Sigmoid colon (tissue), 4 donors: ENCODE measurements around the gene ARRB2.

Source experiments
- EP300 ChIP-seq, 4 donors: sonication (generic); formaldehyde crosslinking; IDR thresholded peaks; one replicate each; pipeline ENCODE4 v1.6.1; 2017; ENCODE audit warnings: antibody characterized with exemption in 4 of 4
- POLR2A ChIP-seq, 2 donors: fragments of 450-650 bp; IDR thresholded peaks; one replicate each; pipeline ENCODE4 v1.6.1; 2016; ENCODE audit warnings: antibody characterized with exemption in 2 of 2, mild to moderate bottlenecking in 2 of 2, moderate library complexity in 2 of 2

DNA sequence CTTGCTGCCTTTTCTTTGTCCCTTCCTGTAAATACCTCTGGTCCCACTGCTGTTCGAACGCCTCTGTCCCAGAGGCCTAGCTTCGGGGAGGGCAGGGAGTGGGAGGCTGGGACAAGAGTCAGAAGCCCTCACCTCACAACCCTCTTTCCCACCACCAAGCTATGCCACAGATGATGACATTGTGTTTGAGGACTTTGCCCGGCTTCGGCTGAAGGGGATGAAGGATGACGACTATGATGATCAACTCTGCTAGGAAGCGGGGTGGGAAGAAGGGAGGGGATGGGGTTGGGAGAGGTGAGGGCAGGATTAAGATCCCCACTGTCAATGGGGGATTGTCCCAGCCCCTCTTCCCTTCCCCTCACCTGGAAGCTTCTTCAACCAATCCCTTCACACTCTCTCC, 10.4 kb downstream of the ARRB2 start:
- TF ChIP-seq POLR2A (IDR thresholded peaks at IDR 0.05) (no peak), EP300 (IDR thresholded peaks at IDR 0.05) (no peak)
